NCI-H510A treated with DMSO at 0.1 percent for 48 hours (cell line): ENCODE data around the gene BAIAP2L2.
"Not testable (repeated sequence)": the region's sequence is repeated elsewhere in the genome, so short reads cannot be mapped to it uniquely, and the experiment has no call there.

Experiments
- DNase-seq: peaks from one replicate; lab custom pipeline; 2025; lab: John Stamatoyannopoulos, UW

The BAIAP2L2 gene

GRCh38 chr22:38038890-38039812 lies 71.3 kb downstream of the BAIAP2L2 start:
- no peak for DNase-seq

GRCh38 chr22:38038426-38038825 lies 72.1 kb downstream of the BAIAP2L2 start:
- DNase-seq = no peak

- not testable (repeated sequence) for DNase-seq
Observed at GRCh38 chr22:38037367-38038150, 72.9 kb downstream of the BAIAP2L2 start.

GRCh38 chr22:38036392-38037062 lies 74.0 kb downstream of the BAIAP2L2 start:
- DNase-seq = no peak

- peak; percentile 27 for DNase-seq
Observed at GRCh38 chr22:38035530-38035885, 75.0 kb downstream of the BAIAP2L2 start.
